ENCODE results near the gene RNF223.

DNA sequence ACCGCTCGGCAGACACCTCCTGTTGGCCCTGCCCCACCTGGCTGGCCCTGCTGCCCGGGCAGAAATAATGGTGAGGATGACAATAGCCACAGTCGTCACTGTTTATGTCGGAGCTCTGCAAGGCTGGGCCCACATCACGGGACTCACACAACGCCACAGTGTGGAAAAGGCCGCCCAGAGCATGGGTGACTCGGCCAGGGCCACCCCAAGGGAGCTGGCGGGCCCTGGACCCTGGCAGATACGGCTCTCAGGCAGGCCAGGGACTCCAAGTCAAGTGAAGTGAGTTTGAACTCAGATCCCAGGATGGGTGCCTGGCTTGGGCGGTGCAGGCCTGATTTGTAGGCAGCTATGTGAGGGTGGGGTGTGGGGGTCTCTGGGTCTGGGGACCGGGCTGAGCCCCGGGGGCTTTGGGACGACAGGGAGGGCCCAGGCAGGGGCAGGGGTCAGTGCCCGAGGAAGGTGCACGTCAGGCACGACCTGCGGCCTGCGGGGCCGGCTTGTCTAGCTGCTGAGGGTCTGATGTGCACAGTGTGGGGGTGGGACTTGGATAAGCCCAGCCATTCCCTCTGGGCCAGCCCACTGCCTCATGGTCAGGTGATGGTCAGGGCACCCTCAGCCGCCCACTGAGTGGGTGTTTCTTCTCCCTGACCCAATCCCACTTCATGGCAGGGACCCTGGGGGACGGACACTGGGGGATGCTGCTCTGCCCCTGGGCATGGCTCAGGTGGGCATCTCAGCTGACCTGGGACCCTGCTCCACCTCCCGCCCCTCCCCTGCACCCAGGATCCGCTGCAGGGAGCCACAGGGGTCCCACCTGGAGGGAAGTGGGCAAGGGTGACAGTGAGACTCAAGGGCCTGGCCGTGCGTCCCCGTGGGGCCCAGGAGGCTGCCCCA, 1.0 kb downstream of the RNF223 start:
- TF ChIP-seq GATA2 (IDR thresholded peaks at IDR 0.05; ENCODE audit: low read depth, low read length) = no peak
- TF ChIP-seq GATA3 (IDR thresholded peaks at IDR 0.05; ENCODE audit: low read depth, low read length) = no peak
